Tibial nerve (tissue), 4 donors: Measurements from ENCODE around the gene PPP2R5D. TPM values are rescaled to one million over a fixed set of nuclear protein-coding genes. Genes with fewer than 3 reads are reported as not detected.

Experiments
- DNase-seq, 2 donors: peaks; one replicate each; pipeline ENCODE4 v3.0.0-alpha.2; 2019; ENCODE audit warnings: low spot score in 2 of 2
- H3K27ac ChIP-seq, 4 donors: fragments of 200-600 bp; sonication (generic) in 3 of 4; one replicate each; pipeline ENCODE4 v1.5.1; 2017 to 2019; ENCODE audit warnings: mild to moderate bottlenecking in 1 of 4
- H3K27me3 ChIP-seq, 2 donors: fragments of 200-600 bp; sonication (generic) in 1 of 2; one replicate each; pipeline versions ENCODE4 v1.5.1 to v1.6.0; 2017 to 2019
- H3K36me3 ChIP-seq, 3 donors: fragments of 200-600 bp; sonication (generic); one replicate each; pipeline ENCODE4 v1.5.1; 2018 to 2019
- H3K4me1 ChIP-seq, 4 donors: fragments of 200-600 bp; sonication (generic) in 3 of 4; one replicate each; pipeline ENCODE4 v1.5.1; 2017 to 2019
- H3K4me3 ChIP-seq, 4 donors: fragments of 200-600 bp; sonication (generic) in 3 of 4; one replicate each; pipeline ENCODE4 v1.5.1; 2017 to 2019; ENCODE audit warnings: mild to moderate bottlenecking in 1 of 4, moderate library complexity in 1 of 4
- H3K9me3 ChIP-seq, 4 donors: fragments of 200-600 bp; sonication (generic) in 3 of 4; one replicate each; pipeline ENCODE4 v1.5.1; 2017 to 2019
- EP300 ChIP-seq, 2 donors: sonication (generic); formaldehyde crosslinking; IDR thresholded peaks; one replicate each; pipeline ENCODE4 v1.6.1; 2017; ENCODE audit warnings: antibody characterized with exemption in 2 of 2, mild to moderate bottlenecking in 1 of 2
- POLR2A ChIP-seq, 2 donors: fragments of 450-650 bp; IDR thresholded peaks; one replicate each; pipeline ENCODE4 v1.6.1; 2017; ENCODE audit warnings: antibody characterized with exemption in 2 of 2, mild to moderate bottlenecking in 2 of 2, moderate library complexity in 2 of 2
- WGBS, 2 donors: methylation state at CpG; one replicate each; pipeline ENCODE4 v1.1.5; 2018; 5-methylcytosine and 5-hydroxymethylcytosine counted together
- total RNA-seq, 4 donors: library from RNA; depleted of rRNA; stranded (reverse); fragments of >200 nt; gene quantifications; one replicate each; pipeline ENCODE4 v1.1.0, GENCODE V29; 2016
- TF ChIP-seq, protein P1 (sequence below), 5 experiments: fragments of 200-600 bp in 3 of 5; fragments of 450-650 bp in 2 of 5; sonication (generic) in 3 of 5; IDR thresholded peaks; one replicate each; pipeline ENCODE4 v1.5.1; 2016 to 2019; ENCODE audit warnings: antibody characterized with exemption in 5 of 5, mild to moderate bottlenecking in 3 of 5, moderate library complexity in 2 of 5

PPP2R5D gene
- total RNA-seq, 4 donors from 2014 or later: 25.8 to 54.6 (median 48.3) TPM

GRCh38 chr6:43059168-43060033 lies 75.0 kb downstream of the PPP2R5D start, which contains the start of the genes KLC4 and MRPL2:
TSS of gene KLC4 (plus strand) at chr6:43059631. CDS start at chr6:43061336, 1,705 bp downstream.
TSS of gene MRPL2 (minus strand) at chr6:43059434. CDS start at chr6:43059381, 53 bp downstream.
- peaks cover 0 to 59% (median 0%) of the 10 kb centered on the region in 3 donors for H3K36me3 ChIP-seq
- H3K27me3 ChIP-seq: no peaks in the 10 kb centered on the region
- H3K27ac ChIP-seq: peak within 1 kb of the TSS; percentile 75 to 95 (median 90)

DNA sequence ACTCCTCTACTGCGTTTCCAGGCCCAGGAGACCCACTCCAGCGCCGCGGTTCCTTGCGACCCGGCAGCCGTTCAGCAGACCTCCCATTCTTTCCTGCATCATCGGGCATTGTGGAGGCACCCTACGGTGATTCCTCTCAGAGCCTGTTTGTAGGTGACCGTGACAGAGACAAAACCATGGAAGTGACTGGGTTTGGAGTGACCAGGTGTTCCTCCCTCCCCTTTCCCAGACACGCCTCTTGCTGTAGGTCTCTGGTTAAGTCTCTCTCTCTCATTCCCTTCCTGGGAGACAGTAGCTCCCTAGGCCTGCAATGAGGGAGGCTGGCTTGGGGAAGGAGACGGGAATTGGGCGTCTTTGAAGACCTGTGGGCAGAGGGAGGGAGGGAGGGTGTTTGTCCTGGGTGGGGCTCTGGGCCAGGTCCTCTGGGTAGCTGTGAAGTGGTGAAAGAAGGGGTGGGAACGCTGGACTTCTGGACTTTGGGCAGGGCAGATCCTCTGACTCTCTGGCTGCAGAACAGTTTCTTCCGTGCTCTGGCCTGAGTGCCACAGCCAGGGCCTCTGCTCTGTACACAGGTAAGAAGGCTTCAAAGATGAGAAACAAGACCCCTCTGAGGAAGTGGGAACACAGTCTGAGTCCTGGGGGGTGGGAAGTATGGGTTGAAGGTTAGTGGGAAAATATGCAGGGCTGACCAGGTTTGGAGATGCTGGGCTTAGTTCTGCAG lies 75.8 kb downstream of the PPP2R5D start:
- TF ChIP-seq, protein P1, sequence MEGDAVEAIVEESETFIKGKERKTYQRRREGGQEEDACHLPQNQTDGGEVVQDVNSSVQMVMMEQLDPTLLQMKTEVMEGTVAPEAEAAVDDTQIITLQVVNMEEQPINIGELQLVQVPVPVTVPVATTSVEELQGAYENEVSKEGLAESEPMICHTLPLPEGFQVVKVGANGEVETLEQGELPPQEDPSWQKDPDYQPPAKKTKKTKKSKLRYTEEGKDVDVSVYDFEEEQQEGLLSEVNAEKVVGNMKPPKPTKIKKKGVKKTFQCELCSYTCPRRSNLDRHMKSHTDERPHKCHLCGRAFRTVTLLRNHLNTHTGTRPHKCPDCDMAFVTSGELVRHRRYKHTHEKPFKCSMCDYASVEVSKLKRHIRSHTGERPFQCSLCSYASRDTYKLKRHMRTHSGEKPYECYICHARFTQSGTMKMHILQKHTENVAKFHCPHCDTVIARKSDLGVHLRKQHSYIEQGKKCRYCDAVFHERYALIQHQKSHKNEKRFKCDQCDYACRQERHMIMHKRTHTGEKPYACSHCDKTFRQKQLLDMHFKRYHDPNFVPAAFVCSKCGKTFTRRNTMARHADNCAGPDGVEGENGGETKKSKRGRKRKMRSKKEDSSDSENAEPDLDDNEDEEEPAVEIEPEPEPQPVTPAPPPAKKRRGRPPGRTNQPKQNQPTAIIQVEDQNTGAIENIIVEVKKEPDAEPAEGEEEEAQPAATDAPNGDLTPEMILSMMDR (IDR thresholded peaks at IDR 0.05): no peak
- 10% methylated on average over 8 to 13 of the region's 15 CpGs for WGBS, 2 donors
- Histone ChIP-seq H3K36me3 (peaks cover 0 to 63% (median under 1%) of the 10 kb centered on the region in 3 donors), H3K4me3 (peak overlapping the region; percentile 54 to 97 (median 68)), H3K27me3 (no peaks in the 10 kb centered on the region), H3K4me1 (peaks cover 0 to 37% (median 24%) of the 10 kb centered on the region in 4 donors), H3K27ac (peak overlapping the region; percentile 75 to 95 (median 90)), H3K9me3 (no peaks in the 10 kb centered on the region)
- no peak for DNase-seq

More at GRCh38 chr6:43059168-43060033, 75.0 kb downstream of the PPP2R5D start, which contains the start of the genes KLC4 and MRPL2:
- Histone ChIP-seq H3K4me1 (peaks cover 0 to 43% (median 28%) of the 10 kb centered on the region in 4 donors), H3K4me3 (peak within 1 kb of the TSS; percentile 54 to 97 (median 68)), H3K9me3 (no peaks in the 10 kb centered on the region)
- WGBS, 2 donors: 0 to 1% methylated on average over 52 to 60 of the region's 64 CpGs
- TF ChIP-seq POLR2A (IDR thresholded peaks at IDR 0.05) (peak; percentile 59 to 83), EP300 (IDR thresholded peaks at IDR 0.05) (peak; percentile 93 to 95)
- TF ChIP-seq, protein P1 (IDR thresholded peaks at IDR 0.05): peak in 1 of 5 experiments; percentile 40
- DNase-seq: peak; percentile 97 to 98

- TF ChIP-seq, protein P1 (IDR thresholded peaks at IDR 0.05): no peak
- TF ChIP-seq EP300 (IDR thresholded peaks at IDR 0.05): no peak
- TF ChIP-seq POLR2A (IDR thresholded peaks at IDR 0.05): no peak
- H3K4me1 ChIP-seq: peaks cover 0 to 37% (median 24%) of the 10 kb centered on the region in 4 donors
- 82 to 89% methylated on average over 12 of the region's 12 CpGs for WGBS, 2 donors
- peaks cover 0 to 63% (median 3%) of the 10 kb centered on the region in 3 donors for H3K36me3 ChIP-seq
- peak overlapping the region in 2 of 4 donors; percentile 41 to 95 for H3K27ac ChIP-seq
- peak overlapping the region in 2 of 4 donors; percentile 6 to 83 for H3K4me3 ChIP-seq
- no peaks in the 10 kb centered on the region for H3K9me3 ChIP-seq
- no peaks in the 10 kb centered on the region for H3K27me3 ChIP-seq
- no peak for DNase-seq
Measured at GRCh38 chr6:43060755-43061633, 76.6 kb downstream of the PPP2R5D start.

DNA sequence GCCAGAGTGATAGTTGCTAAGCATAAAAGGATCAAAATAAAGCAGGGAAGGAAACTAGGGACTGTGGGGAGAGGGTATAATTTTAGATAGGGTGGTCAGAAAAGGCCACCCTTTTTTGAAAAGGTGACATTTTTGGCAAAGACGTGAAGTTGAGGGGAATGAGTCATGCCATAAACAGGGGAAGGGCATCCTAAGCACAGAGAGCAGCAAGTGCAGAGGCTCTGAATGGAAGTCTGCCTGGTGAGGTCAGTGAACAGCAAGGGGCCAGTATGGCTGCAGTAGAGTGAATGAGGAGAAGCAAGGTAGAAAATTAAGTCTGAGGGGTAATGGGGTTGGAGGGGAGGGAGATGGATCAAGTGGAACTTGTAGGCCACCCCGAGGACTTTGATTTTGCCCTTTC lies 77.5 kb downstream of the PPP2R5D start:
- Histone ChIP-seq H3K36me3 (peaks cover 3 to 63% (median 6%) of the 10 kb centered on the region in 3 donors), H3K27ac (no peak overlapping the region), H3K27me3 (no peaks in the 10 kb centered on the region), H3K9me3 (no peaks in the 10 kb centered on the region), H3K4me1 (peaks cover 0 to 37% (median 24%) of the 10 kb centered on the region in 4 donors), H3K4me3 (no peak overlapping the region)
- 71 to 73% methylated on average over 2 of the region's 2 CpGs for WGBS, 2 donors
- no peak for DNase-seq
- TF ChIP-seq POLR2A (IDR thresholded peaks at IDR 0.05): no peak
- no peak for TF ChIP-seq EP300 (IDR thresholded peaks at IDR 0.05)
- TF ChIP-seq, protein P1 (IDR thresholded peaks at IDR 0.05): no peak

Other genes with a start within 250 kb of the PPP2R5D start
- gene TBCC, start 238.5 kb upstream of the PPP2R5D start, total RNA-seq: 10 to 100 TPM; 20.7 to 29.4 (median 25.4) TPM
- 10 to 100 TPM; 17.1 to 25.1 (median 23.2) TPM for gene BICRAL, start 202.5 kb upstream of the PPP2R5D start, total RNA-seq
- 10 to 100 TPM; 59.0 to 89.2 (median 83.7) TPM for gene RPL7L1, start 105.0 kb upstream of the PPP2R5D start, total RNA-seq
- gene PTCRA, start 68.5 kb upstream of the PPP2R5D start, total RNA-seq: not detected
- gene CNPY3, start 55.1 kb upstream of the PPP2R5D start, total RNA-seq: 10 to 100 TPM; 42.6 to 50.3 (median 47.1) TPM
- 1 to 10 TPM in 3 of 4 donors, not detected in 1; 2.0 to 3.1 (median 2.1) TPM for gene GNMT, start 23.8 kb upstream of the PPP2R5D start, total RNA-seq
- 10 to 100 TPM; 20.3 to 32.8 (median 27.3) TPM for gene PEX6, start 5.4 kb upstream of the PPP2R5D start, total RNA-seq
- gene MEA1, start 29.4 kb downstream of the PPP2R5D start, total RNA-seq: 10 to 100 TPM; 41.8 to 91.6 (median 67.4) TPM
- 10 to 100 TPM; 74.1 to 98.3 (median 86.5) TPM for gene KLHDC3, start 29.7 kb downstream of the PPP2R5D start, total RNA-seq
- gene RRP36, start 37.1 kb downstream of the PPP2R5D start, total RNA-seq: 10 to 100 TPM; 39.1 to 96.3 (median 52.8) TPM
- 10 to 100 TPM; 16.3 to 21.0 (median 17.9) TPM for gene CUL7, start 69.3 kb downstream of the PPP2R5D start, total RNA-seq
- gene MRPL2, start 74.9 kb downstream of the PPP2R5D start, total RNA-seq: 10 to 100 TPM in 2 of 4 donors, 1 to 10 TPM in 2; 8.4 to 17.3 (median 11.6) TPM
- gene KLC4, start 75.1 kb downstream of the PPP2R5D start, total RNA-seq: 10 to 100 TPM; 21.6 to 32.9 (median 23.8) TPM
- gene PTK7, start 91.7 kb downstream of the PPP2R5D start, total RNA-seq: 1 to 10 TPM; 1.5 to 5.5 (median 3.9) TPM
- 10 to 100 TPM; 28.4 to 49.8 (median 35.3) TPM for gene SRF, start 186.7 kb downstream of the PPP2R5D start, total RNA-seq
- 10 to 100 TPM; 47.9 to 76.2 (median 49.3) TPM for gene CUL9, start 197.6 kb downstream of the PPP2R5D start, total RNA-seq
- gene DNPH1, start 244.9 kb downstream of the PPP2R5D start, total RNA-seq: 100 to 1,000 TPM in 2 of 4 donors, 10 to 100 TPM in 2; 61.8 to 114 (median 101) TPM